A673 (cell line): Measurements from ENCODE around the gene MYO7B. TPM values are rescaled to one million over a fixed set of nuclear protein-coding genes. Genes with fewer than 3 reads are reported as not detected.

ENCODE experiments used
- BruUV-seq: library from RNA; stranded (reverse); fragments of 400-500 nt; replicated peaks from 2 replicates; lab custom pipeline; 2021; lab: Mats Ljungman, UMichigan
- CTCF ChIA-PET: fragments of 300-600 bp; sonication (Branson Sonifier 250); formaldehyde crosslinking; loops from one replicate; lab custom pipeline; 2022; ENCODE audit warnings: antibody characterized with exemption; lab: Charles Lee
- POLR2A ChIA-PET: fragments of 300-600 bp; sonication (Branson Sonifier 250); formaldehyde crosslinking; loops from one replicate; lab custom pipeline; 2022; ENCODE audit warnings: antibody characterized with exemption; ENCODE audit not compliant: low non-redundant PET; lab: Charles Lee
- DNase-seq: peaks from one replicate; pipeline ENCODE4 v3.0.0-alpha.2; 2015; ENCODE audit warnings: low spot score
- H3K27ac ChIP-seq: fragments of 200-600 bp; sonication (generic); 2 replicates; pipeline ENCODE4 v1.5.1; 2016; ENCODE audit warnings: mixed run types, low read depth, mild to moderate bottlenecking, mixed read lengths, antibody characterized with exemption, low read length; ENCODE audit not compliant: poor library complexity, severe bottlenecking
- H3K27me3 ChIP-seq: fragments of 200-600 bp; sonication (generic); replicated peaks from 2 replicates; pipeline ENCODE4 v1.6.1; 2017; ENCODE audit warnings: mixed run types, low read depth, mild to moderate bottlenecking, mixed read lengths, antibody characterized with exemption, low read length; ENCODE audit not compliant: insufficient read depth, poor library complexity
- H3K36me3 ChIP-seq: fragments of 200-600 bp; sonication (generic); 2 replicates; pipeline ENCODE4 v1.6.1; 2016; ENCODE audit warnings: mixed run types, mild to moderate bottlenecking, mixed read lengths, antibody characterized with exemption, low read length; ENCODE audit not compliant: insufficient read depth, poor library complexity, severe bottlenecking
- H3K4me1 ChIP-seq: fragments of 200-600 bp; sonication (generic); 2 replicates; pipeline ENCODE4 v1.6.1; 2017; ENCODE audit warnings: mixed run types, mild to moderate bottlenecking, mixed read lengths, antibody characterized with exemption, low read length; ENCODE audit not compliant: insufficient read depth, poor library complexity, severe bottlenecking
- H3K4me3 ChIP-seq: fragments of 200-600 bp; sonication (generic); 2 replicates; pipeline ENCODE4 v1.5.1; 2016; ENCODE audit warnings: low read depth, mixed run types, mild to moderate bottlenecking, mixed read lengths, low read length; ENCODE audit not compliant: poor library complexity, severe bottlenecking
- H3K9me3 ChIP-seq: fragments of 200-600 bp; sonication (generic); 2 replicates; pipeline ENCODE4 v1.6.1; 2016; ENCODE audit warnings: mixed run types, low read depth, mild to moderate bottlenecking, mixed read lengths, antibody characterized with exemption, low read length; ENCODE audit not compliant: poor library complexity, severe bottlenecking
- CTCF ChIP-seq: fragments of 300-800, 200-600 bp; sonication (generic); conservative IDR thresholded peaks from 2 replicates; pipeline ENCODE4 v1.5.1; 2017; ENCODE audit warnings: low read depth, mild to moderate bottlenecking, antibody characterized with exemption, low read length, moderate library complexity, mixed read lengths
- EZH2 ChIP-seq: fragments of 200-600 bp; sonication (generic); IDR thresholded peaks from 2 replicates; pipeline ENCODE4 v1.6.1; 2017; ENCODE audit warnings: borderline replicate concordance, low read depth, mild to moderate bottlenecking, mixed read lengths, antibody characterized with exemption, low read length; ENCODE audit not compliant: poor library complexity, severe bottlenecking
- intact Hi-C: fragments of 100-400 bp; cut with micrococcal nuclease; formaldehyde crosslinking; loops from one replicate; pipeline ENCODE4 v1.10.0; 2022; ENCODE audit not compliant: unreplicated experiment
- total RNA-seq: library from RNA; stranded (reverse); gene quantifications from 2 replicates; pipeline ENCODE4 v1.2.3, GENCODE V29; 2021

MYO7B gene
- total RNA-seq, 1 experiment from 2014 or later, result 0.24 TPM

GRCh38 chr2:127660291-127660578 lies 124.8 kb downstream of the MYO7B start:
- Histone ChIP-seq H3K4me3 (no peak overlapping the region), H3K4me1 (no peaks in the 10 kb centered on the region), H3K27ac (no peak overlapping the region), H3K9me3 (no peaks in the 10 kb centered on the region), H3K36me3 (no peaks in the 10 kb centered on the region), H3K27me3 (peaks cover 8% of the 10 kb centered on the region)
- DNase-seq, result no peak
- intact Hi-C loops, result no loop called here
- BruUV-seq, result no TSS peak
- CTCF ChIA-PET, result no interaction called here
- TF ChIP-seq CTCF (no peak), EZH2 (no peak)
- POLR2A ChIA-PET, result no interaction called here

- ChIA-PET CTCF (no interaction called here), POLR2A (no interaction called here)
- H3K4me1 ChIP-seq, result no peaks in the 10 kb centered on the region
- TF ChIP-seq CTCF (no peak), EZH2 (no peak)
- no peak overlapping the region for H3K4me3 ChIP-seq
- no TSS peak for BruUV-seq
- DNase-seq, result no peak
- no peaks in the 10 kb centered on the region for H3K9me3 ChIP-seq
- no peak overlapping the region for H3K27ac ChIP-seq
- no peaks in the 10 kb centered on the region for H3K36me3 ChIP-seq
- intact Hi-C loops, result no loop called here
- H3K27me3 ChIP-seq, result peaks cover 12% of the 10 kb centered on the region
Measured at GRCh38 chr2:127661072-127661649, 125.7 kb downstream of the MYO7B start.

DNA sequence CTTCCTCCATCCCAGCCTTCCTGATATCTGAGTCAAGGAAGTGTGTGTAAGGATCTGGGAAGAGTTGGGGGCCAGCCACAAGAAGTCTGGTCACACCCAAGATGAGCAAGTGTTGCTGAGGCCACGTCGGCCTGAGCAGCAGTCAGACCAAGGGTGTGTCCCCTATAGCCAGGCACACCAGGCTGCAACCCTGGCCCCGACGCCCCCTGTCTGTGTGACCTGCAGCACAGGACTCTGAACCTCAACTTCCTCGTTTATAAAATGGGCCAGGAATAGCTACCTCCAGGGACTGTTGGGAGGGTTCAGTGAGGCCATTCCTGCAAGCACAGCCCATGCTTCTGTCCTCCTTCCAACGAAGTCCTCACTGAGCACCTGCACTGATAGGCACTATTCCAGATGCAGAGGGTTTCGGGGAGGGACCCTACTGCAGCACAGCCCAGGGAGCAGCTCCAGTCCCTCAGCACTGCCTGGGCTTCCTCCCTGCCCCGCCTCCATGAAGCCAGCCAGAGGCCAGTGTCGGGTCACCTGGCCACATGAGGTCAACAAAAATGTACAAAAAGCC lies 126.5 kb downstream of the MYO7B start:
- H3K36me3 ChIP-seq, result no peaks in the 10 kb centered on the region
- ChIA-PET POLR2A (no interaction called here), CTCF (no interaction called here)
- H3K4me3 ChIP-seq, result no peak overlapping the region
- no peak for DNase-seq
- no peak for TF ChIP-seq CTCF
- TF ChIP-seq EZH2, result no peak
- peaks cover 12% of the 10 kb centered on the region for H3K27me3 ChIP-seq
- no peaks in the 10 kb centered on the region for H3K4me1 ChIP-seq
- intact Hi-C loops, result no loop called here
- BruUV-seq, result no TSS peak
- no peaks in the 10 kb centered on the region for H3K9me3 ChIP-seq
- no peak overlapping the region for H3K27ac ChIP-seq
